22Rv1 (cell line): ENCODE results near the gene GDPD3.

Experiments
- ZFX ChIP-seq: fragments of 450-650 bp; IDR thresholded peaks from 2 replicates; pipeline ENCODE4 v1.6.1; 2017; ENCODE audit warnings: antibody characterized with exemption, borderline replicate concordance
- TF ChIP-seq, protein P1 (sequence below): fragments of 450-650 bp; IDR thresholded peaks from 2 replicates; pipeline ENCODE4 v1.5.1; 2017; ENCODE audit warnings: mild to moderate bottlenecking

DNA sequence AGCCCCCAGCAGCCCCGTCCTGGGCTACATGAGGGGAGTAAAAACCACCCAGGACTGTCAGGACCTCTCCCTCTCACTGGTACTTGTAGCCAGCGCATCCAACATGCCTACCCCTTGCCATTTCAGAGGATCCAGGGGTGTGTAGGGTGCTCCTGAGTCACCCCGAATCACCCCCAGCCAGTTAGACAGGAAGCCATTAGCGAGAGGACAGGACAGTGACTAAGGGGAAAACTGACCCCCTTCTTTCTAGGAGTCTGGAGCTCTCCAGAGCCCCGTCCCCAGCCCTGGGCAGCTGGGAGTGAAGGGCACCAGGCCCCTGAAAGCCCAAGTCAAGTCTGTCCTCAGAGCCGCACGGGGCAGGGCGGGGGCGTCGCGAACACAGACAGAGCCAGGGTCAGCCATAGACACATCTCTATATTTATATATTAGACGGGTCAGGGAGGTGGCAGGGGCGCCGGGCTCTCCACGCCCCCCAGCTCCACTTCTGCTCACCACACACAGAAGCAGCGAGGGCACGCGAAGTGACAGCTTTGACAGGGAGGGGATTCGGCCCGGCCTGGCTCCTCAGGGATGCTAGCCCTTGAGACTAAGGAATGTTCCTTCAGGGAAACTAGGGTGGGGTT lies 485 bp upstream of the GDPD3 start:
- TF ChIP-seq, protein P1, sequence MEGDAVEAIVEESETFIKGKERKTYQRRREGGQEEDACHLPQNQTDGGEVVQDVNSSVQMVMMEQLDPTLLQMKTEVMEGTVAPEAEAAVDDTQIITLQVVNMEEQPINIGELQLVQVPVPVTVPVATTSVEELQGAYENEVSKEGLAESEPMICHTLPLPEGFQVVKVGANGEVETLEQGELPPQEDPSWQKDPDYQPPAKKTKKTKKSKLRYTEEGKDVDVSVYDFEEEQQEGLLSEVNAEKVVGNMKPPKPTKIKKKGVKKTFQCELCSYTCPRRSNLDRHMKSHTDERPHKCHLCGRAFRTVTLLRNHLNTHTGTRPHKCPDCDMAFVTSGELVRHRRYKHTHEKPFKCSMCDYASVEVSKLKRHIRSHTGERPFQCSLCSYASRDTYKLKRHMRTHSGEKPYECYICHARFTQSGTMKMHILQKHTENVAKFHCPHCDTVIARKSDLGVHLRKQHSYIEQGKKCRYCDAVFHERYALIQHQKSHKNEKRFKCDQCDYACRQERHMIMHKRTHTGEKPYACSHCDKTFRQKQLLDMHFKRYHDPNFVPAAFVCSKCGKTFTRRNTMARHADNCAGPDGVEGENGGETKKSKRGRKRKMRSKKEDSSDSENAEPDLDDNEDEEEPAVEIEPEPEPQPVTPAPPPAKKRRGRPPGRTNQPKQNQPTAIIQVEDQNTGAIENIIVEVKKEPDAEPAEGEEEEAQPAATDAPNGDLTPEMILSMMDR = no peak
- no peak for TF ChIP-seq ZFX
